Smooth muscle cell (in vitro differentiated cells): ENCODE results near the gene B4GALT5. TPM values are rescaled to one million over a fixed set of nuclear protein-coding genes. Genes with fewer than 3 reads are reported as not detected.

ENCODE experiments used
- DNase-seq: peaks from one replicate; lab custom pipeline; 2025; ENCODE audit not compliant: unreplicated experiment; lab: John Stamatoyannopoulos, UW
- H2AFZ ChIP-seq: fragments of 200-600 bp; sonication (generic); 2 replicates; pipeline ENCODE4 v1.6.0; 2016; ENCODE audit warnings: antibody characterized with exemption, low read depth, mild to moderate bottlenecking
- H3F3A ChIP-seq: fragments of 200-600 bp; sonication (generic); 2 replicates; pipeline ENCODE4 v1.6.0; 2017; ENCODE audit warnings: antibody characterized with exemption, low read depth
- H3K27ac ChIP-seq: fragments of 200-600 bp; sonication (generic); 2 replicates; pipeline ENCODE4 v1.5.1; 2016; ENCODE audit warnings: low read depth, mild to moderate bottlenecking
- H3K27me3 ChIP-seq: fragments of 200-600 bp; sonication (generic); 2 replicates; pipeline ENCODE4 v1.6.1; 2016; ENCODE audit warnings: low read depth, mild to moderate bottlenecking
- H3K36me3 ChIP-seq: fragments of 200-600 bp; sonication (generic); 2 replicates; pipeline ENCODE4 v1.5.1; 2016; ENCODE audit warnings: low read depth
- H3K4me1 ChIP-seq: fragments of 200-600 bp; sonication (generic); 2 replicates; pipeline ENCODE4 v1.5.1; 2016; ENCODE audit warnings: low read depth
- H3K4me2 ChIP-seq: fragments of 200-600 bp; sonication (generic); 2 replicates; pipeline ENCODE4 v1.6.0; 2016; ENCODE audit warnings: mild to moderate bottlenecking
- H3K4me3 ChIP-seq: fragments of 200-600 bp; sonication (generic); 2 replicates; pipeline ENCODE4 v1.5.1; 2016; ENCODE audit warnings: mild to moderate bottlenecking
- H3K79me2 ChIP-seq: fragments of 200-600 bp; sonication (generic); 2 replicates; pipeline ENCODE4 v1.6.0; 2016; ENCODE audit warnings: low read depth, mild to moderate bottlenecking
- H3K9ac ChIP-seq: fragments of 200-600 bp; sonication (generic); 2 replicates; pipeline ENCODE4 v1.6.0; 2016; ENCODE audit warnings: low read depth
- H3K9me3 ChIP-seq: fragments of 200-600 bp; sonication (generic); replicated peaks from 2 replicates; pipeline ENCODE4 v1.5.1; 2016; ENCODE audit warnings: low read depth
- H4K20me1 ChIP-seq: fragments of 200-600 bp; sonication (generic); 2 replicates; pipeline ENCODE4 v1.6.0; 2016; ENCODE audit warnings: low read depth
- CTCF ChIP-seq: fragments of 200-600 bp; sonication (generic); IDR thresholded peaks from 2 replicates; pipeline ENCODE4 v1.5.1; 2017; ENCODE audit warnings: borderline replicate concordance, mild to moderate bottlenecking, antibody characterized with exemption; ENCODE audit not compliant: insufficient read depth, poor library complexity, severe bottlenecking
- WGBS: methylation state at CpG from one replicate; pipeline ENCODE4 v1.1.7; 2016; ENCODE audit warnings: low lambda C conversion rate; 5-methylcytosine and 5-hydroxymethylcytosine counted together
- polyA plus RNA-seq: library from polyadenylated mRNA; unstranded; fragments of >200 nt; fragmentation: Nextera tagmentation; extraction: Ambion mirVana; gene quantifications from 2 replicates; pipeline ENCODE4 v1.2.1, GENCODE V29; 2016
- total RNA-seq: library from RNA; depleted of rRNA; stranded (reverse); fragments of >200 nt; gene quantifications from 2 replicates; pipeline ENCODE4 v1.2.3, GENCODE V29; 2014

The B4GALT5 gene
- total and polyA plus RNA-seq, 2 experiments from 2014 or later = 8.2 to 26.0 TPM

- no peaks in the 10 kb centered on the region for H3K27me3 ChIP-seq
- no peak for DNase-seq
- no peaks in the 10 kb centered on the region for H3K9me3 ChIP-seq
- H3K4me3 ChIP-seq = no peak overlapping the region
- H3F3A ChIP-seq = no peaks in the 10 kb centered on the region
- H3K36me3 ChIP-seq = no peaks in the 10 kb centered on the region
- H3K4me1 ChIP-seq = peaks cover 14% of the 10 kb centered on the region
- H4K20me1 ChIP-seq = peaks cover 97% of the 10 kb centered on the region
- no peak overlapping the region for H3K4me2 ChIP-seq
- no peak overlapping the region for H2AFZ ChIP-seq
- no peak overlapping the region for H3K9ac ChIP-seq
- peaks cover 95% of the 10 kb centered on the region for H3K79me2 ChIP-seq
- WGBS = 95% methylated on average over 7 of the region's 7 CpGs
- no peak for TF ChIP-seq CTCF
- no peak overlapping the region for H3K27ac ChIP-seq
Observed at GRCh38 chr20:49665796-49666195, 47.9 kb downstream of the B4GALT5 start.

- no peak overlapping the region for H3K4me2 ChIP-seq
- no peak for DNase-seq
- no peaks in the 10 kb centered on the region for H3K36me3 ChIP-seq
- H3K4me3 ChIP-seq = no peak overlapping the region
- 98% methylated on average over 3 of the region's 3 CpGs for WGBS
- peaks cover 95% of the 10 kb centered on the region for H3K79me2 ChIP-seq
- peaks cover 97% of the 10 kb centered on the region for H4K20me1 ChIP-seq
- H3K27me3 ChIP-seq = no peaks in the 10 kb centered on the region
- H3F3A ChIP-seq = no peaks in the 10 kb centered on the region
- no peak for TF ChIP-seq CTCF
- no peak overlapping the region for H2AFZ ChIP-seq
- H3K27ac ChIP-seq = no peak overlapping the region
- peaks cover 21% of the 10 kb centered on the region for H3K4me1 ChIP-seq
- no peak overlapping the region for H3K9ac ChIP-seq
- H3K9me3 ChIP-seq = no peaks in the 10 kb centered on the region
Observed at GRCh38 chr20:49664612-49665313, 48.9 kb downstream of the B4GALT5 start.

- Histone ChIP-seq H3K79me2 (peaks cover 95% of the 10 kb centered on the region), H3K4me1 (peaks cover 36% of the 10 kb centered on the region), H4K20me1 (peaks cover 98% of the 10 kb centered on the region), H3K4me3 (no peak overlapping the region), H3K9ac (no peak overlapping the region), H3K4me2 (no peak overlapping the region), H3K27me3 (no peaks in the 10 kb centered on the region), H2AFZ (no peak overlapping the region), H3K36me3 (no peaks in the 10 kb centered on the region), H3F3A (no peaks in the 10 kb centered on the region), H3K9me3 (no peaks in the 10 kb centered on the region), H3K27ac (no peak overlapping the region)
- DNase-seq = no peak
- TF ChIP-seq CTCF = no peak
Observed at GRCh38 chr20:49663112-49663511, 50.6 kb downstream of the B4GALT5 start.

- H3K36me3 ChIP-seq = no peaks in the 10 kb centered on the region
- no peaks in the 10 kb centered on the region for H3F3A ChIP-seq
- no peak overlapping the region for H3K27ac ChIP-seq
- WGBS = 85% methylated on average over 8 of the region's 8 CpGs
- peaks cover 92% of the 10 kb centered on the region for H3K79me2 ChIP-seq
- no peaks in the 10 kb centered on the region for H3K27me3 ChIP-seq
- no peak overlapping the region for H3K4me3 ChIP-seq
- no peak overlapping the region for H2AFZ ChIP-seq
- no peak overlapping the region for H3K9ac ChIP-seq
- TF ChIP-seq CTCF = no peak
- no peaks in the 10 kb centered on the region for H3K9me3 ChIP-seq
- DNase-seq = no peak
- H3K4me2 ChIP-seq = no peak overlapping the region
- peaks cover 98% of the 10 kb centered on the region for H4K20me1 ChIP-seq
- H3K4me1 ChIP-seq = peaks cover 49% of the 10 kb centered on the region
Observed at GRCh38 chr20:49661560-49662329, 51.9 kb downstream of the B4GALT5 start.
